B cell (primary cell): Measurements from ENCODE around the gene SIK3. TPM values are rescaled to one million over a fixed set of nuclear protein-coding genes. Genes with fewer than 3 reads are reported as not detected.

ENCODE experiments used
- ATAC-seq: fragments of 200-7000 bp; cut with Tn5 transposase; one replicate; pipeline ENCODE4 v1.10.0; 2021; ENCODE audit warnings: low read depth, mild to moderate bottlenecking, moderate number of reproducible peaks, moderate library complexity
- CTCF ChIA-PET: fragments of 350-600 bp; sonication (Branson Sonifier 250); formaldehyde crosslinking; loops from one replicate; lab custom pipeline; 2021; ENCODE audit warnings: antibody characterized with exemption, inconsistent platforms; lab: Charles Lee
- POLR2A ChIA-PET: fragments of 350-600 bp; sonication (Branson Sonifier 250); formaldehyde crosslinking; loops from one replicate; lab custom pipeline; 2021; ENCODE audit warnings: antibody characterized with exemption; lab: Charles Lee
- DNase-seq: peaks from one replicate; pipeline ENCODE4 v3.0.0; 2013
- H2AFZ ChIP-seq: 2 replicates; pipeline ENCODE4 v1.6.1; 2012; ENCODE audit warnings: mild to moderate bottlenecking, low read depth, low read length; ENCODE audit not compliant: insufficient read depth, poor library complexity, severe bottlenecking
- H3K27ac ChIP-seq, 2 donors: 1 replicate in 1 of 2; 2 replicates in 1 of 2; pipeline ENCODE4 v1.5.1; 2012 to 2013; ENCODE audit warnings: low read length in 2 of 2, mild to moderate bottlenecking in 2 of 2, moderate library complexity in 1 of 2
- H3K27me3 ChIP-seq, 4 experiments: fragments of 200-600 bp in 1 of 4; sonication (generic) in 1 of 4; replicated peaks in 1 of 4; 1 replicate in 2 of 4; 2 replicates in 2 of 4; pipeline versions ENCODE4 v1.6.1 to v1.7.0; 2013 to 2016; ENCODE audit warnings: low read length in 3 of 4, mild to moderate bottlenecking in 2 of 4, mixed read lengths in 1 of 4, moderate library complexity in 1 of 4; ENCODE audit not compliant: insufficient read depth in 4 of 4, control insufficient read depth in 3 of 4; ENCODE audit errors: control extremely low read depth in 1 of 4
- H3K36me3 ChIP-seq, 2 experiments: replicated peaks in 1 of 2; 1 replicate in 1 of 2; 2 replicates in 1 of 2; pipeline versions ENCODE4 v1.6.1 to v1.7.1; 2013; ENCODE audit warnings: low read length in 1 of 2; ENCODE audit not compliant: insufficient read depth in 2 of 2, control insufficient read depth in 1 of 2; ENCODE audit errors: control extremely low read depth in 1 of 2, extremely low read depth in 1 of 2
- H3K4me1 ChIP-seq, 2 donors: fragments of 200-600 bp in 1 of 2; sonication (generic) in 1 of 2; 1 replicate in 1 of 2; 2 replicates in 1 of 2; pipeline versions ENCODE4 v1.5.1 to v1.6.1; 2013 to 2017; ENCODE audit warnings: low read length in 2 of 2; ENCODE audit not compliant: control insufficient read depth in 2 of 2, insufficient read depth in 2 of 2
- H3K4me2 ChIP-seq: replicated peaks from 2 replicates; pipeline ENCODE3; 2012; ENCODE audit warnings: mild to moderate bottlenecking, low read depth, low read length; ENCODE audit not compliant: poor library complexity, severe bottlenecking
- H3K4me3 ChIP-seq, 5 experiments: fragments of 200-600 bp in 1 of 5; sonication (generic) in 1 of 5; 1 replicate in 3 of 5; 2 replicates in 2 of 5; pipeline versions ENCODE4 v1.5.1 to v1.7.0; 2011 to 2016; ENCODE audit warnings: low read length in 4 of 5, mild to moderate bottlenecking in 4 of 5, low read depth in 2 of 5, control low read depth in 1 of 5, moderate library complexity in 1 of 5; ENCODE audit not compliant: insufficient read depth in 1 of 5; ENCODE audit errors: control extremely low read depth in 1 of 5, extremely low read depth in 1 of 5
- H3K79me2 ChIP-seq: fragments of 200-600 bp; sonication (generic); one replicate; pipeline ENCODE4 v1.6.0; 2016; ENCODE audit warnings: low read length; ENCODE audit not compliant: control insufficient read depth, insufficient read depth
- H3K9ac ChIP-seq: fragments of 200-600 bp; sonication (generic); 2 replicates; pipeline ENCODE4 v1.6.1; 2017; ENCODE audit warnings: mild to moderate bottlenecking, low read length, moderate library complexity
- H3K9me3 ChIP-seq, 3 donors: one replicate each; pipeline versions ENCODE4 v1.6.1 to v1.7.1; 2013; ENCODE audit warnings: low read length in 2 of 3; ENCODE audit not compliant: control insufficient read depth in 2 of 3, insufficient read depth in 1 of 3; ENCODE audit errors: control extremely low read depth in 1 of 3
- H4K20me1 ChIP-seq: 2 replicates; pipeline ENCODE4 v1.6.0; 2012; ENCODE audit warnings: mild to moderate bottlenecking, low read length; ENCODE audit not compliant: insufficient read depth, control insufficient read depth, poor library complexity, severe bottlenecking
- H3K27ac Mint-ChIP-seq: one replicate; pipeline ENCODE4 v1.8.0; 2021; ENCODE audit warnings: mixed read lengths
- H3K27me3 Mint-ChIP-seq: one replicate; pipeline ENCODE4 v1.8.0; 2021; ENCODE audit warnings: mixed read lengths
- H3K4me1 Mint-ChIP-seq: one replicate; pipeline ENCODE4 v1.8.0; 2021; ENCODE audit warnings: mixed read lengths
- H3K4me3 Mint-ChIP-seq: one replicate; pipeline ENCODE4 v1.8.0; 2021; ENCODE audit warnings: mixed read lengths
- H3K9me3 Mint-ChIP-seq: one replicate; pipeline ENCODE4 v1.8.0; 2022; ENCODE audit warnings: mixed read lengths; ENCODE audit not compliant: insufficient read depth
- EZH2 ChIP-seq: IDR thresholded peaks from 2 replicates; pipeline ENCODE4 v1.6.1; 2012; ENCODE audit warnings: borderline replicate concordance, low read depth, mild to moderate bottlenecking, moderate library complexity, low read length; ENCODE audit not compliant: insufficient read depth, poor library complexity, severe bottlenecking
- WGBS: methylation state at CpG from one replicate; pipeline ENCODE4 v1.1.5; 2013; ENCODE audit warnings: missing lambda C conversion rate; ENCODE audit not compliant: insufficient coverage; 5-methylcytosine and 5-hydroxymethylcytosine counted together
- intact Hi-C: fragments of 100-400 bp; cut with micrococcal nuclease; formaldehyde crosslinking; loops from one replicate; pipeline ENCODE4 v1.10.0; 2022
- polyA plus RNA-seq: library from polyadenylated mRNA; depleted of rRNA; stranded (reverse); fragments of >200 nt; gene quantifications from 2 replicates; pipeline ENCODE4 v1.2.3, GENCODE V29; 2012
- total RNA-seq, 2 donors: library from RNA; stranded (reverse); fragments of 120-200 nt in 1 of 2; gene quantifications; 1 replicate in 1 of 2; 2 replicates in 1 of 2; pipeline versions ENCODE4 v1.2.3 to v1.2.4, GENCODE V29; 2013 to 2022
- TF ChIP-seq, protein P1 (sequence below): fragments of 200-600 bp; IDR thresholded peaks from one replicate; pipeline ENCODE4 v1.8.0; 2022; ENCODE audit warnings: antibody characterized with exemption, mild to moderate bottlenecking

The SIK3 gene
- total and polyA plus RNA-seq, 2 donors (not counting 1 experiment from before 2014, with no cell fraction given), result 36.5 to 180 TPM

DNA sequence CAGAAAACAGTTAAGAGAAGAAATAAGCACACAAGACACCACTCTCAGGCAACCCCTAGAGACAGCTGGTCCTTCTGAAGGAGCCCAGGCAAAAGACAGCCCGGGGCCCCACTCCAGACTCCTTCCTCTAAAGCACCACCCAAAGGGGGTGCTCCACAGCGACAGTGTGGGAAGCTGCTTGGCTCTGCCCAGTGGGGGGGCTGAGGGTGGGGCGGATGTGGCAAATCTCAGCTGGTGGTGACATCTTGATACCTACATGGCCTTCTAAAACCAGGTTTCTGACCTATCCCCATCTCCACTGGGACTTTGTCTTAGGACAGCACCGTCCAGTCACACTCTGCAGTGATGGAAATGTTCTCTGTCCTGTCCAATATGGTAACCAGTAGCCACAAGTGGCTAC lies 250.6 kb downstream of the SIK3 start:
- no peak overlapping the region for H3K27ac ChIP-seq
- WGBS, result 100% methylated on average over 2 of the region's 4 CpGs
- Mint-ChIP-seq H3K4me3 (no peak overlapping the region), H3K9me3 (no peaks in the 10 kb centered on the region), H3K27me3 (no peaks in the 10 kb centered on the region), H3K4me1 (peaks cover 26% of the 10 kb centered on the region), H3K27ac (no peak overlapping the region)
- no peak overlapping the region for H3K9ac ChIP-seq
- H3K4me1 ChIP-seq, result peaks cover 15% of the 10 kb centered on the region in 2 donors
- peaks cover 33% of the 10 kb centered on the region for H4K20me1 ChIP-seq
- no peak for TF ChIP-seq EZH2
- TF ChIP-seq, protein P1, sequence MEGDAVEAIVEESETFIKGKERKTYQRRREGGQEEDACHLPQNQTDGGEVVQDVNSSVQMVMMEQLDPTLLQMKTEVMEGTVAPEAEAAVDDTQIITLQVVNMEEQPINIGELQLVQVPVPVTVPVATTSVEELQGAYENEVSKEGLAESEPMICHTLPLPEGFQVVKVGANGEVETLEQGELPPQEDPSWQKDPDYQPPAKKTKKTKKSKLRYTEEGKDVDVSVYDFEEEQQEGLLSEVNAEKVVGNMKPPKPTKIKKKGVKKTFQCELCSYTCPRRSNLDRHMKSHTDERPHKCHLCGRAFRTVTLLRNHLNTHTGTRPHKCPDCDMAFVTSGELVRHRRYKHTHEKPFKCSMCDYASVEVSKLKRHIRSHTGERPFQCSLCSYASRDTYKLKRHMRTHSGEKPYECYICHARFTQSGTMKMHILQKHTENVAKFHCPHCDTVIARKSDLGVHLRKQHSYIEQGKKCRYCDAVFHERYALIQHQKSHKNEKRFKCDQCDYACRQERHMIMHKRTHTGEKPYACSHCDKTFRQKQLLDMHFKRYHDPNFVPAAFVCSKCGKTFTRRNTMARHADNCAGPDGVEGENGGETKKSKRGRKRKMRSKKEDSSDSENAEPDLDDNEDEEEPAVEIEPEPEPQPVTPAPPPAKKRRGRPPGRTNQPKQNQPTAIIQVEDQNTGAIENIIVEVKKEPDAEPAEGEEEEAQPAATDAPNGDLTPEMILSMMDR, result no peak
- intact Hi-C loops, result no loop called here
- ATAC-seq (no peak), DNase-seq (no peak)
- POLR2A ChIA-PET, result no interaction called here
- no peak overlapping the region for H2AFZ ChIP-seq
- H3K9me3 ChIP-seq, result no peaks in the 10 kb centered on the region
- no peak overlapping the region for H3K4me3 ChIP-seq
- no peak overlapping the region for H3K4me2 ChIP-seq
- no peaks in the 10 kb centered on the region for H3K79me2 ChIP-seq
- no peaks in the 10 kb centered on the region for H3K27me3 ChIP-seq
- peaks cover 13 to 58% of the 10 kb centered on the region in 2 experiments for H3K36me3 ChIP-seq
- CTCF ChIA-PET, result interaction anchor here (1.0 kb wide), 1 partner anchor 33 kb away, joined by 3 read pairs; no protein-coding TSS in a partner anchor

DNA sequence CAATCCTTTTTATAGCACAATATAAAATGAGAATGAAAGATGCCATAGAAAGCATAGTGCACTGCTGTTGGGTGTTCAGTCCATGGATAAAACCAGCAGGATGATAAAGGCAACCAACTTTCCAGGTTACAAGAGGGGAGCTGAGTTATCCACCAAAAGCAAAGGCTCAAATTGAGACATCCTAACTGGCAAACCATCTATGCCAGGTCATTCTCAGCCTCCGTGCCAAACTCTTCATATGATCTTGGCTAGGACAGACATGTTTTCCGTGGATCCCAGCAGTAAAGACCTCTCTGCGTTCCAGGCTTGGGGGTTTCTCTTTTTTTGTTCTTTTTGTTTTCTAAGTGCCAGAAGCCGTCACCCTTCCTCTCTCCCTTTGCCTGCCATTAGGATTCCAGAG lies 253.5 kb downstream of the SIK3 start:
- no peaks in the 10 kb centered on the region for H3K4me1 ChIP-seq
- ChIA-PET CTCF (no interaction called here), POLR2A (no interaction called here)
- DNase-seq (no peak), ATAC-seq (no peak)
- intact Hi-C loops, result no loop called here
- H3K36me3 ChIP-seq, result peaks cover 13 to 55% of the 10 kb centered on the region in 2 experiments
- H4K20me1 ChIP-seq, result peaks cover 6% of the 10 kb centered on the region
- TF ChIP-seq, protein P1, result no peak
- TF ChIP-seq EZH2, result no peak
- H3K4me2 ChIP-seq, result no peak overlapping the region
- no peaks in the 10 kb centered on the region for H3K79me2 ChIP-seq
- H3K9ac ChIP-seq, result no peak overlapping the region
- Mint-ChIP-seq H3K4me1 (peaks cover 3% of the 10 kb centered on the region), H3K9me3 (no peaks in the 10 kb centered on the region), H3K4me3 (no peak overlapping the region), H3K27ac (no peak overlapping the region), H3K27me3 (no peaks in the 10 kb centered on the region)
- H3K9me3 ChIP-seq, result no peaks in the 10 kb centered on the region
- H3K27ac ChIP-seq, result no peak overlapping the region
- WGBS, result 96% methylated on average over 3 of the region's 4 CpGs
- H2AFZ ChIP-seq, result no peak overlapping the region
- H3K27me3 ChIP-seq, result no peaks in the 10 kb centered on the region
- H3K4me3 ChIP-seq, result no peak overlapping the region
